GM18873 (cell line): ENCODE data around the gene GGACT.
A peak's percentile ranks its signal among the peaks of the same experiment; 100 is the strongest.

ENCODE experiments used
- ATAC-seq: cut with Tn5 transposase; IDR thresholded peaks from one replicate; pipeline ENCODE4 v1.9.1; 2021; ENCODE audit warnings: mild to moderate bottlenecking, moderate library complexity, moderate number of reproducible peaks; ENCODE audit not compliant: unreplicated experiment, low FRiP score

GGACT gene

DNA sequence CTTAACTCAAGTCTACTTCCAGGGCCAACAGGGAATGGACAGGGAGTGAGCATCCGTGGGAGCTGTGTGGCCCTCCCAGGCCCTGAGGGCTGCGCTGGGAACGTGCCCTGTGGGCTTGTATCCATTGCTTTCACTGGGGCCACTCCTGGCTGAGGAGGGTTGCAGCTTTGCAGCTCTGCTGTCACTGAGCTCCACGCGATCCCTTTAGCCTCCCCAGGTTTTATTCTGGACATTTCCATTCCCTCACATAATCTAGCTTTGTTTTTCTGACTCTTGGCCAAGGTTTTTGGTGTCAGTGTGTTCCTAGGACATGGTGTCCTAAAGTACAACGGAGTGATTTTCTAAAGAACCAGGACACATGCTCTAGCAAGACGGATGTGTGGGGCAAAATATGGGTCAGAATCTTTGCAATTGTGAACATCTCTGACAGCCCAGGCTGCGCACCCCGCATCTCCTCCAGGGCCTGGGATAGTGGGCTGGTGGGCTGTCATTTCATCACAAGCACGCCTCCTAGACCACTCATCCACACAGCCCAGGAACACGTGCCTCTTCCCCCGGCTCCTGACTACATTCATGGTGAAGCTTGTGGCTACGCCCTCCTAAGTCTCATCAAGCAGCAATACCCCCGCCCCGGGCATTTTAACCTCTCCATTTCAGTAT lies 28.0 kb downstream of the GGACT start:
- no peak for ATAC-seq

- no peak for ATAC-seq
Observed at GRCh38 chr13:100559886-100560285, 28.7 kb downstream of the GGACT start.

DNA sequence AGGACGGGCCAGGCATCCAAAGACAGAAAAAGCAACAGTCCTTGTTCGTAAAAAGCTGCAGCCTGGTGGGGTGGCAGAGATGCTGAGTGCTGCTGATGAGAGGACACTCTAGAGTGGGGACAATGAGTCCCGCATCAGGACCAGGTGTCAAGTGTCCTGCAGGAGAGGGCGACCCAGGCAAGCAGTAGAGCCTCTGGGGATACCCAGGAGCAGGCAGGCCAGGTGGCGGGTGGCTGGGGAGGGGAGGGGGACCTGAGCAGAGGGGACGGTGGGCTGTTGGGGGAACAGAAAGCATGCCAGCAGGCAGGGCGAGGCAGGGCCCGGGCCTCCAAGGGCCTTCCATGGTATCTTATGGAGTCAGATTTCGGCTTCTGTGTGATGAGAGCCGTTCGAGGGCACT lies 35.8 kb downstream of the GGACT start:
- ATAC-seq: no peak

- no peak for ATAC-seq
Observed at GRCh38 chr13:100549316-100549715, 39.3 kb downstream of the GGACT start.

DNA sequence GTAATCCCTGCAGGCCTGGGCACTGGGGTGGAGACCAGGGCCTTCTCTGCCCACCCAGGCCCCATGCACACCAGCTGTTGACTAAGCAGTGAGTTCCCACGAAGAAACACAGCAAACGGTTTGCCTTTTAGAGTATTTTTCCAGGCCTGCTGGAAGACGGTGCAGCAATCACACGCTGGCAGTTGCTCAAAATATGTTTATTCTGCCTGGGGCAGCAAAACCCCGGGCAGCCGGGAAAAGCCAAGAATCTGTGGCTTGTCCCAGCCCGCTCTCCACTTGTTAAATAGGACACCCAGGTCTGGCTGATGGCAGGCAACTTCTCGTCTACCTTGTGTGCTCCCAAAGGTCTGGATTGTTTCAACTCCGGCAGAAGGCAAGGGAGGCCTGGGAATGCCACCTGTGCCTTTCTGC lies 40.8 kb downstream of the GGACT start:
- no peak for ATAC-seq

DNA sequence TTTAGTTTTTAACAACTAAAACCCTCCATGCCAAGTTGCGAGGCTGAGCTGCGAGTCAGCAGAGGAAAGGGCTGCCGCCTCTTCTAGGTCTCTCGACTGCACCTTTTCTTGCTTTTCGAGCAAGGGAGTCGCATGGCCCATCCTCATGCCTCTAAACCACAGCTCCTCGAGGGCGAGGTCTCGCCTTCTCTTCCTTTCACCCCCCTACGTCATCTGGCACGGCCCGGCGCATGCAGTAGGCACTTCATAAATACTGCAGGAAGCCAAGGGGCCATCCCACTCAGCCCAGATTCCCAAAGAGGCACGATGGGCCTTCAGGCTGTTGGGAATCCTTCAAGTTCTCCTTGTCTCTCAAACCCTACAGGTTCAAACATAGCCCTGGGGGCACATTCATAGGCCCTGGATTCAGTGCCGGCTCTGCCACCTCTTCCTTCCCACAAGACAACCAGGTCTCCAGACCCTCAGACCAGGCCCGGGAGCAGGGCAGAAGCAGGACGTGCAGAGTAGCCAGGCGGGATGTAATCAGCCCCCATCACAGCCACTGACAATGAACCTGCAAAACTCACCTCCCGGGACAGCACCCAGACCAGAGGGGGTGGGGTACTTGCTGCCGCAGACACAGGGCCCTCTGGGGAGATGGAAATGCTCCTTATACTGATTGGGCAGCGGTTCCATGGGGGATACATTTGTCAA lies 41.7 kb downstream of the GGACT start:
- ATAC-seq: no peak

- ATAC-seq: no peak
Observed at GRCh38 chr13:100545684-100546061, 42.9 kb downstream of the GGACT start.

GRCh38 chr13:100544866-100545683 lies 43.5 kb downstream of the GGACT start:
- no peak for ATAC-seq

DNA sequence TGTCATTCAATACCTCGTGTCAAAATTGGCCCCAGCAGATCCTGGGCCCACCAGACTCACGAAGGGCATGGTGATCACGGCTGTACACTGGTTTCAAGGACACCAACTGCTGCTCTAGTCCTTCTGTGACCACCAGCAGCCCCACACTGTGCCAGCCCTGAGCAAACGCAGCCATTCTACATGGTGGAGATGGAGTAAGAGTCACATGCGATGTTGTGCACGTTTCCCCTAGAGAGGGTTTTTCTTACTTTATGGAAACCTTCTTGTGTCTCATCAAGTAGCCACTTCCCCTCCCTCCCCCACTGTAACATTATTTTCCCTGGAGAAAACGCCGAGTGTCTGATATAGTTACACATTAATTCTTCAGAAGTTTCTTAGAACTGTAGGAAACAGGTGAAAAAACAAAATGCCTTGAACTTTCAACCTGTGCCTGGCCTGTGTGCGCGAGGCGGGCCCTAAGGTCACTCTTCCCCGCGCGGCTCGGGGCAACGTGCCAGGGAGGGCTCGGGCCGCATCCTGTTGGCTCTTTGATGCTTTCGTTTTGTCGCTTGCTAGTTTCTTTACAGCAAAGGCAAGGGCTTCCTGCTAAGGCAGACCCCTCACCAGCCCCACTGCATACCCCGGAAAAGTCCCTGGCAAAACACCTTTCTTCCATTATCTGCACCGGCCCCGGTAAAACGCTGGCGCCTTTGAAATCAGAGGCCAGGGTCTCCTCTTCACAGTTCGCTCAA lies 44.6 kb downstream of the GGACT start:
- no peak for ATAC-seq

- ATAC-seq: peak; percentile 89
Observed at GRCh38 chr13:100542826-100543156, 45.8 kb downstream of the GGACT start.

- ATAC-seq: no peak
Observed at GRCh38 chr13:100541897-100542825, 46.4 kb downstream of the GGACT start.

DNA sequence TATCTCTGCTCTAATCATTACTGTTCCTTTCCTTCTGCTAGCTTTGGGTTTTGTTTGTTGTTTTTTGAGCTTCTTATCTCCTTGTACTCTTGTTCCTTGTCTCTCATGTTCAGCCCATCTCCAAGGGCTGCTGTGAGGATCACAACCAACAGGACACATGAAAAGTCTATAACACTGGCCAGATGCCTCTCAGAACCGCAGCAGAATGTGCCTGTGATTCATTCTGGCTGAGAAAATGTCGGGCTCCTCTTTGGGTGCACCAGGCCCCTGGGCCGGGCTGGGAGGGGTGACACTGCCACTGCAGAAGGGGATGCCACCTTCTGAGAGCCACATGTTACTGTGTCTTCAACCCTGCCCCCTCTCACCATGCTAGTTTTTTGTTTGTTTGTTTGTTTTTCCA lies 48.0 kb downstream of the GGACT start:
- ATAC-seq: no peak

- ATAC-seq: no peak
Observed at GRCh38 chr13:100537951-100538462, 50.6 kb downstream of the GGACT start.

DNA sequence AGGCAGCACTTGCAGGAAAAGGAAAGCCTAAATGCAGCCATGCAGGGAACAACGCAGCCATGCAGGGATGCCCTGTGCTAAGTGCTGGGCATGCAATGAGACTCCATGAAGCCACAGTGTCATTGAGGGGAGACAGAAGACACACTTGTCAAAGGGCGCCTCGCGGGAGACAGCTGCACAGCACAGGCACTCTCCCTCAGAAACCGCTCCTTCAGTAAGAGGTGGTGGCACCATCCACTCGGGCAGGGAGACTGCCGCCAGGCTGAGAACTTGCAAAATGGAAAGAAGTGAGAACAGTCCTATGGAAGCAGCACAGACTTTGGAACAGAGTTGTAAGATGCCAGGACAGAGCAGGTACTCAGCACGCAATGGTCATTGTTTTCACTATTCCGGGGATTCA lies 51.1 kb downstream of the GGACT start:
- ATAC-seq: no peak

GRCh38 chr13:100536643-100537180 lies 51.9 kb downstream of the GGACT start:
- ATAC-seq: no peak

- ATAC-seq: no peak
Observed at GRCh38 chr13:100535426-100536135, 53.0 kb downstream of the GGACT start.

DNA sequence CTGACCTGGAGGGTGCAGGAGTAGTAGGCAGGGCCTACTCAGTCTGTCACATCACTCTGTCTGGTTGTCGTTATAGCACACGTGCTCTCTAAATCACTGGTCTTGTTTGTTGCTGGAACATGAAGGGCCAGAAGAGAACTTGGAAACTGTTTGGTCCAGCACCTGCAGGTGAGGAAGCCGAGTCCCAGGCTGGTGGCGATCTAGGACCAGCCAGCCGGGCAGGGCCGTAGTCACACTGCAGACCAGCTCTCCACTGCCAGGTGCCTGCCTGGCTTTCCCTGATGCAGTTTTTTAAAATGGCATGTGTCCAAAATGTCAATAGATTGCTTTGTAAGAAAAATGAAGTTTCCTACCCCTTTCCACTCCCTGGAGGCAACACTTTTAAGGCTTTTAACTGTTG lies 53.7 kb downstream of the GGACT start:
- ATAC-seq: no peak

DNA sequence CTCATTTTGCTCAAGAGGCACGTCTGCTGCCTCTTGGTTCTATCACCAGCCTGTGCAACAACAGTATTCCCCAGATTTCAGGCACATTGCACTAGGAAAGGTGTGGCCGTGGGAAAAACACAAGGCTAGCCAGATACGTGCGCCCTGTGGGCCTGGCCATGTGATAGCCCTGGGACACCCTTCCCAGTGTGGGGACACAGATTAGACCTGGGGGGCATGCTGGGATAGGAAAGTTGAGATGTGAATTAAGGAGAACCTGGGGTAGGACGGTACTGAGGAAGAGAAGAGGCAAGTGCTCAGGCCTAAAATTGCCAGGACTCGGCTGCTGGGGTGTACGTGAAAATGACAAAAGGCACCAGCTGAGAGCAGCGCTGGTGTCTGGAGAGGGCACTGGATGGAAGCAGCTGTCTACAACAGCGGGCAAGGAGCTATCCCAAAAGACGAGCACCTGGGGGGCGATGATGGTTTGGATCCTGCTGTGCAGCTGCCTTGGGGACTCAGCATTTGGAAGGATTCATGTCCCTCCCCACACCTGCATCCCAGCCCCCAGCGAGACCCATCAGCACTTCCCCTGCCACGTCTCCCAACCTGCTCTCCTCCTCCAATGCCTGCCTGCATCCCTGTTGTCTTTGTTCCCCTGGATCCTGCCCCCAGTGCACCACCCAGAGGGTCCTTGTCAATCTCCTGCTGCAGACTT lies 54.3 kb downstream of the GGACT start:
- no peak for ATAC-seq
